ENCODE data around the gene CNN3. TPM values are rescaled to one million over a fixed set of nuclear protein-coding genes. Genes with fewer than 3 reads are reported as not detected.

The CNN3 gene
- polyA plus RNA-seq, 4 donors: 321 to 457 (median 390) TPM

DNA sequence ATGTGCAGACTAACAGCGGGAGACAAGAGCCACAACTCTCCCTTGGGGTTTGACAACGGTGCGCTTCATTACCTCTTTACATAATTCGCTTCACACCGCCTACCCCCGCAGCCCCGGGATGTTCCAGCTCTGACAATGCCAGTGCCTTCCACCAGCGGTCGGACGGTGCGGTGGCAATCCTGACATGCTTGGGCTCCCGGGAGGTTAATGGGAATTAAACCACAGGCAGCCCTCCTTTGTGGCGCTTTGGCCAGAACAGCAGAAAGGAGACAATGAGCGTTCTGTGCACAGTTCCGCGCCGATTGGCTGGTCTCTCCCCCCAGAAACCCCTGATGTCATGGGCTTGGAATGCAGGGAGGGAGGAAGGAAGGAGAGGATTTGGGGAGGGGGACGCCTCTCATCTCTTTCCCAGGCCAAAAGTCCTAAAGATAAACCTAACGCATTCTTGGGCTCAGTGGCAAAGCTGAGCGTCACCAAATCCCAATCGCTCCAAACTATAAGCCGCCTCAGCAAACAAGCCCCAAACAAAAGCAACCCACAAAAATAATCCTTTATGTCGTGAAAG, 1.3 kb downstream of the CNN3 start:
- DNase-seq (ENCODE audit: low read depth in 4 of 4, low spot score in 3 of 4): peak; percentile 80 to 88 (median 84)

GRCh38 chr1:94925004-94925403, 1.9 kb downstream of the CNN3 start:
- DNase-seq (ENCODE audit: low read depth in 4 of 4, low spot score in 3 of 4): no peak

GRCh38 chr1:94922761-94923331, 4.1 kb downstream of the CNN3 start:
- no peak for DNase-seq (ENCODE audit: low read depth in 4 of 4, low spot score in 3 of 4)

DNA sequence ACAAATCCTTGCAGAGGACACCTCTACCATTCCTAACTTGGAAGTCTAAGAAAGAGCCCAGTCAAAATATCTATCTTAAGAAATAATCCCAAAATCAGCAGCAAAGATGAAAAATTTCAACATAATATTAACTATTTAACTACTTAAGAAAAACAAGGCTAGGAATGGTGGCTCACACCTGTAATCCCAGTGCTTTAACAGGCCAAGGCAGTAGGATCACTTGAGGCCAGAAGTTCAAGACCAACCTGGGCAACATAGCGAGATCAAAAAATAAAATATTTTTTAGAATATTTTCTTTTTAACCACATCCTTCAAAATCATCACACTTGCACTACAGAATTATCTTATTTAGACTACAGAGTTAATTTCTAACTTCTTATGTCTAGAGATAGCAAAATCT, 4.9 kb downstream of the CNN3 start:
- no peak for DNase-seq (ENCODE audit: low read depth in 4 of 4, low spot score in 3 of 4)

GRCh38 chr1:94920061-94920460, 6.8 kb downstream of the CNN3 start:
- no peak for DNase-seq (ENCODE audit: low read depth in 4 of 4, low spot score in 3 of 4)

- no peak for DNase-seq (ENCODE audit: low read depth in 4 of 4, low spot score in 3 of 4)
Observed at GRCh38 chr1:94919241-94920030, 7.5 kb downstream of the CNN3 start.

- no peak for DNase-seq (ENCODE audit: low read depth in 4 of 4, low spot score in 3 of 4)
Observed at GRCh38 chr1:94917251-94917650, 9.7 kb downstream of the CNN3 start.

DNA sequence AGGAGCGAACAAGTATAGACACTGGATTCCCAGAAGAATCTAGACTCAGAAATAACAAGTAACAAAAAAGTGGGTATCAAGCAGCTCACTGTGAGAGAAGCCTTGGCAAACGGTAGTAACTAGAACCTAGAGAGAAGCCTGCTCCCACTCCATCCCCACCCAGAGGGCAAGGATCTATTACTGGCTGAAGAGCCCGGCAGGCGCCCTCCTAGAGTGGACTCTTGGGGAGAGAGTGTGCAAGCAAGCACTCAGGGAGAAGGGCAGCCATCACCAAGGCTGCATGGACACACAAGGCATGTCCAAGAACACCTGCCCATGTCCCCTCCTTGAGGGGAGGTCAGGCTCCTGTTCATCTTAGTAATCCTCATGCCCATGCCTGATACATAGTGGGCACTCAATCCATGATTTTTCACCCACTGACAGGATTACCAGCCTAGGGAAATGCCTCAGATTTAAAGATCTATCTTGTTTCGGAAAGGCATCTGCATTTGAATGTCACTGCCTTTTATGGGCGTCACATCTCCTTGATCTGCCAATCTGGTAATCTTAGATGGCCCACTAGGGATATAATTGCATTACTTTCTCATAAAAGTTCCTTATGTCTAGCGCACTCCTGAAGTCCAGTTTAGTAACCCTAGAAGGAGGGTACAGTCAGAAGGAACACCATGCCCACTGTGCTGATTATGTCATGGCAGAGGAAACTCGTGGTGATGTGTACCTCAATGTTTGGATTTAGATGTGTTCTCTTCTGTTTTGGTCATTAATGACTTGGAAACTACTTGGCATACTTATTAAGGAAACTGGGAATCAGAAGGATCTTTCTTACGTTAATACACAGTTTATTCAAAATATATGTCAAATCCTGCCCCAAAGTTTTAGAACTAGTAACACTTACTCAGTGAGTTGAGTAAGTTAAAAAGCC, 14.4 kb downstream of the CNN3 start:
- DNase-seq (ENCODE audit: low read depth in 4 of 4, low spot score in 3 of 4): no peak

DNA sequence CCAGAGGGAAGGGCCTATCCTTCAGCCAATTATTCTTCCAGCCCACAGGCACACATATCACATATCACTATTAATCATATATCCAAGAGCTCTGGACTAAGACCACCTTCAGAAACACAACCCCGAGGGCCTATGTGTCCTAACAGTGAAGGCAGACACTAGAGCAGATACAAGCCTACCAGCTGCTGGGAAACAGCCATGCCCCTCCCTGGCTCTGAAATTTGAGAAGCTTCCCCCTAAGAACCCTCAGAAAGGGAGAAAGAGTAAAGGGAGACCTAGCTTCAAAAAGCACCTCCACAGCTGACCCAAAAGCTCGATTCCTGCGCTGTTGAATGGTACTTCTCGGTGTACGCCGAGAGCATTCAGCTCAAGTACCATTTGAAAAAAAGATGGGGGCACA, 17.4 kb downstream of the CNN3 start:
- DNase-seq (ENCODE audit: low read depth in 4 of 4, low spot score in 3 of 4): no peak

GRCh38 chr1:94908965-94909364, 17.9 kb downstream of the CNN3 start:
- DNase-seq (ENCODE audit: low read depth in 4 of 4, low spot score in 3 of 4): no peak

DNA sequence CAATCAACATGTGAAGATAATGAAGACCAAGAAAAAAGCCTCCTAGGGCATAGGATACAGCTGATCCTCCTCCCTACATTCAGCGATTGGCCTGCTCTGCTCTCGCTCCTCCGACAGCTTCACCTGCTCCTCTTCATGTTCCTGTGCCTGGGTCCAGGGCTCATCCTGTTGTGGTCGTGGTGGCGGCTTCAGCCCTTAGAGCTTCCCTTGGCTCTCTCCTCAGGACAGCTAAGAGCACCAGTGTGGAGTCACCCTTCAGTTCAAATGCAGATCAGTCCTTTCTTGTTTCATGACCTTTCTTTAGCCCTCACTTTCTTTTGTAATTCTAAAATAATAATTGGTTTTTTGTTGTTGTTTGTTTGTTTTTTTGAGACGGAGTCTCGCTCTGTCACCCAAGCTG, 18.7 kb downstream of the CNN3 start:
- DNase-seq (ENCODE audit: low read depth in 4 of 4, low spot score in 3 of 4): no peak

GRCh38 chr1:94907136-94907535, 19.8 kb downstream of the CNN3 start:
- DNase-seq (ENCODE audit: low read depth in 4 of 4, low spot score in 3 of 4): no peak

DNA sequence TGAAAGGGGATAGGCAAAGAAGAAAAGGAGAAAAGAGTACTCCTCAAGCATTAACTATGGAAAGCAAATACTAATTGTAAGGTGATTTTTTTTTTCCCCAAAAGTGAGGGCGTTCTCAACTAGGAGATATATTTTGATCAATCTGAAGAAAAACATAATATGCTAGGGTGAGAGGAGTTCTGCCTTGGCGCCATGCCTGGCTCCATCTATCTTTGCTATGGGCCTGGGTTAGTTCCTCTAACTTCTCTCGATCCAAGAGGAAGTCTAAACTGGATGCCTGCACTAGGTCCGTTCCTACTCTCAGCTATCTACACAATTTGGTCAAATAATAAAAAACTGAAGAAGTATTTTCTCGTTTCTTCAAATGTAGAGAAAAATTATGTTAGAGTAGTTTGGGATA, 20.5 kb downstream of the CNN3 start:
- no peak for DNase-seq (ENCODE audit: low read depth in 4 of 4, low spot score in 3 of 4)

DNA sequence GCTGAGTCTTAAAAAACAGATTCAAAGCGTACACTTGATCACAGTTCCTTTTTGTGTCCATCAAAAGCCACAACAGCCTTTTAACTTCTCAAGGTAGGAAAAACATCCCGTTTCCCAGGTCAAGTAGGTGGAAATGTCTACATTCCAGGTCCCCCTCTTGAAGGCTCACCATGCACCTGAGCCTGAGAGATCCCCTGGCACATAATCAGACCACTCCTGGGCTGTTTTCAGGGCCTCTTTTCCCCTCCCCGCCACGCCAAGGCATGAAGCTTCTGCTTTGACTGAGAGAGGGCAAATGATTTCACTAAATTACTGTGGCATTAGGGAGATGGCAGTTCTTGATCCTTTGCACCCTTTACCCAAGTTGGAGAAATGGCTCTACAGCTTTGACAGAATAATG, 21.7 kb downstream of the CNN3 start:
- DNase-seq (ENCODE audit: low read depth in 4 of 4, low spot score in 3 of 4): no peak

DNA sequence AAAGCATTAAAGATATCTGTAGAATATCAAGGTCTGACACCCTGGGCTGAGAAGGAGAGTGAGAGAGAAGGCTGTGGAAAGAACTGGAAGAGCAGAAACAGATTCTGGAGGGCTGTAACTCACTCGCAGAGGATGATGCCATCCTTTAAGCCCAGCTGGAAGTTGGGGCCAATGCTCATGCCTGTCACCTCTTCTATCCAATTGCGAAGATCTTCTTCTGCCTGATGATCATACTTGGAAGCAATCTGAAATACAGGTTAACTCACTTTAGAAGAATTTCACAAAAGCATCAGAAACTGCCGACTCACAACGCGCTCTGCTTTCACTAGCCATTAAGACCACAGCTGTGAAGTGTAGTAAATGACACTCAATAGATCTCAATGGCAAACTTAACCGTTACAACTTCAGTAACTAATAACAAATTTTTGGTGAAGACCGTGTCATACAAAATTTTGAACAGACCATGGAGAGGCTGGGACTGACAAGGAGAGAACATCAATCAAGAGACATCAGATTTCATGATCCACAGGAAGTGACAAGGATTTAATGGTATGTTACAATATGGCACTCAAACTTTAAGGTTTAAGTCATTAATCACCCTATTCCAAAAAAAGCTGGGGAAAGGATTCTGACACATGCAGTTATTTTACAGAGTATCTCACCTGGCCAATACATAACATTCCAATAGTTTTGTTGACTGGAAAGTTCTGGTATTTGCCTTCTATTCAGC, 23.5 kb downstream of the CNN3 start:
- no peak for DNase-seq (ENCODE audit: low read depth in 4 of 4, low spot score in 3 of 4)

DNA sequence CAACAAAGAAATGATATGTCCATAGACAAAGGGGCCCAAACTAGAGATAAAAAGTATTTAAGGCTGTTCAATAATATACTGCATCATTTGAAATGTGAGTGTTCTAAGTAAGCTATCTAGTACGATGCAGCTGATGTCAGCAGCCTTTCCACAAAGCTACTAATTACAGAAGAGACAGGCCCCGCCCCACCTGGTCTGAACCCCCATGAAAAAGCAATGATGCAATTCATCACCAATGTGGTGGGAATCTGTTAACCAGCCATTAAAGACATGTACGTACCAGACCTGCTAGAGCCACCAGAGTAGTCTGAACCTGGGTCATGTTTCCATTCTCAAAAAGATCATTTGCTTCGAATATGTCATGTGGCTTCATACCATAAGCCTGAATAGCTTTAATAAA, 25.1 kb downstream of the CNN3 start:
- DNase-seq (ENCODE audit: low read depth in 4 of 4, low spot score in 3 of 4): no peak

DNA sequence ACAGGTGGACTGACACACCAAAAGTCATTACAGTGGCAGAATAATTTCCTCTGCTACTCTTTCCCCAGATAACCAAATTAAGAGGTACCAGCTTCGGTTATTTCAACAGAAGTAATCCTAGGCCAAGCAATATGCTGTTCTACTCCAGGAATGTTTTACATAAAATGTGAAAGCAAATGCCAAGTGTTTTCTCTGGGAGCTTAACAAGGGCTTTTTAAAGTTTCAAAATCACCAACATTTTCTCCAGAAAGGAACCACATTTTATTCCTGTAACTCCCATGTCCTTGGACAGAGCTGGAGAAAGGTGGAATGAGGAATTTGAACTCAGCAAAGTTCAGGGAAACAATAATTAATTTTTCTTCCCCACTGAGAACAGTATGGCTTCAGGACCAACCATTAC, 27.2 kb downstream of the CNN3 start:
- DNase-seq (ENCODE audit: low read depth in 4 of 4, low spot score in 3 of 4): no peak

DNA sequence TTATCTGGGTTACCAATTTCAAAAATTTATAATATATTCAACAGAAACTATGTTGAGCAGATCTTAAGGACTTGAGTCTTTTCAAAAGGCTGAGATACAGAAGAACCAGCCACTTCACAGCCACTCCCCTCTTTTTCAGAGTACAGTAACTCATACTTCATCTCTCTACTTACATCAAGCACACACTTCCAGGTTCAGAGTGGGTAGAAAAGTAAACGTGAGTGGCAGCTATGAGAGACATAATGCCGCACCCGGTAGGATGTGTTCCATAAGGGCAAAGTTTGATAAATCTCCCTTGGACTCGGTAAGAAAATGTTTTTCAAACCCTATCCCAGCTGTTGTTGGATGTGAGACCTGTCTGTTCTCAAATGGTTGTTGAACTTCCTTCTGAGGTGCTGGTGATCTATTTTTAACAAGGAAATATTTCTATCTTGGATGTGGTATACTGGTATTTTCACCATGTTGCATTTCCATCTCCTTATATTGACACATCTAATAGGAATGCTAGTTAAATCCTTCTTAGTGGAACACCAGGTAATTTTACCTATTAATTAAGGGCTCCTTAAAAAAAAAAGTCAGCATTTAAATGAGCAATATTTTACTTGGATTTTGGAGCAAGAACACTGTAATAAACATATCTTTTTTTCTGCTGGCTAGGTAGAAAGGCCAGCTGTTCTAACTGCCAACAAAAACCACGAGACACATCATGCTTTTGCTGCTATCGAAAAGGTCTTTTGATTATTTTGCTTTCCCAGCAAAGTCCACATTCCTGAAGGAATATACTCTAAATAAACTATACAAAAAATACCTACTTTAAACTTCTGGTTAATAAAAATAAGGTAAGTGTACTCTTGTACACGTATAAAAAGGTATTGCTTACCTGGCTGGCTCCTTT, 28.2 kb downstream of the CNN3 start:
- no peak for DNase-seq (ENCODE audit: low read depth in 4 of 4, low spot score in 3 of 4)

DNA sequence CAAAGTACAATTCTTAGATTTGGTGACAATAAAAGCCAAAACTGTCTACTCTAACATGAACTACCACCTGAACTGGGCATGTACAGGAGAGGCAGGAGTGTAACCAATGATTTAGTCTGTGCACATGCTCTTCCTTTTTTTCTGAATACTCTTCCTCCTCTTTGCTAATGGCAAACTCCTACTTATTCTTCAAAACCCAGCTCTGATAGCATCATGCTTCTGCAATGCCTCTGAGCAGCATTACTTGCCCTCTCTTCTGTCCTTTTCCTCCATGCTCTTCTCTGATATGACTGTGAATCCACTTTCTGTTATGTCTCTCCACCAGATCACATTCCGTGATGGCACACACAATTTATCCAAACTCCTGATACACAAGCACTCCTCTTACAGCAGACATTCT, 31.4 kb downstream of the CNN3 start:
- no peak for DNase-seq (ENCODE audit: low read depth in 4 of 4, low spot score in 3 of 4)

DNA sequence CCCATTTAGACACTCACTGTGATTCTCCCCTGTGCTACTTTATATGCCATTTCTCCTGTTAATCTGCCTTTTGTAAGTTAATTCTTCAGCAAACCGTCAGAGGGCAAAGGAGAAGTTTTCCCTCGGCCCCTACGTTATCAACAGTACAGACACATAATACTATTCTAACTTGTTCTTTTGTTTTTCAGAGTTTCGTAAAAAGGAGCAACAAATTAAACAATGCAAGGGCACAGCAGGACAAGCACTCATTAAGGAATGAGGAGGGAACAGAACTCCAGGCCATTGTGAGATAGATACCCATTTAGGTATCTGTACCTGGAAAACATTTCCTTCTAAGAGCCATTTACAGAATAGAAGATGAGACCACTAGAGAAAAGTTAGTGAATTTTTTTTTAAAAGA, 32.3 kb downstream of the CNN3 start:
- no peak for DNase-seq (ENCODE audit: low read depth in 4 of 4, low spot score in 3 of 4)
